ENCODE measurements around the gene TOB1. TPM values are rescaled to one million over a fixed set of nuclear protein-coding genes. Genes with fewer than 3 reads are reported as not detected.

TOB1 gene
- total and polyA plus RNA-seq, 5 donors from 2014 or later: 30.7 to 254 (median 39.2) TPM

- Histone ChIP-seq H3K27me3 (ENCODE audit: control insufficient read depth, insufficient read depth, low read length) (no peaks in the 10 kb centered on the region), H3K4me3 (ENCODE audit: low read depth, low read length) (no peak overlapping the region), H3K4me1 (ENCODE audit: control insufficient read depth, insufficient read depth, low read length, poor library complexity, severe bottlenecking) (peaks cover 70% of the 10 kb centered on the region), H3K9me3 (ENCODE audit: control insufficient read depth in 2 of 2, low read length in 2 of 2) (no peaks in the 10 kb centered on the region), H3K27ac (ENCODE audit: insufficient read depth, low read length, poor library complexity, severe bottlenecking) (peak overlapping the region; percentile 98), H3K36me3 (ENCODE audit: control insufficient read depth, insufficient read depth, low read length) (peaks cover 20% of the 10 kb centered on the region)
- peaks cover 25% of the 10 kb centered on the region for H3K36me3 Mint-ChIP-seq
- no peaks in the 10 kb centered on the region for H3K27me3 Mint-ChIP-seq
- ATAC-seq (ENCODE audit: low read depth in 2 of 2) (peak in 1 of 2 donors; percentile 2), DNase-seq (no peak)
- peak overlapping the region in 1 of 3 donors; percentile 48 for H3K27ac Mint-ChIP-seq
- H3K9me3 Mint-ChIP-seq: peaks cover 0 to 3% (median 0%) of the 10 kb centered on the region in 7 donors
- H3K4me3 Mint-ChIP-seq: peak overlapping the region; percentile 93 to 96 (median 94)
- H3K4me1 Mint-ChIP-seq: peaks cover 40 to 59% (median 46%) of the 10 kb centered on the region in 4 donors
Observed at GRCh38 chr17:50865868-50866260, 290 bp downstream of the TOB1 start.

GRCh38 chr17:50865060-50865867 lies 890 bp downstream of the TOB1 start:
- H3K4me3 ChIP-seq (ENCODE audit: low read depth, low read length): peak overlapping the region; percentile 98
- Mint-ChIP-seq H3K9me3 (peaks cover 0 to 3% (median 0%) of the 10 kb centered on the region in 7 donors), H3K4me3 (peak overlapping the region; percentile 95 to 100 (median 98)), H3K27me3 (no peaks in the 10 kb centered on the region), H3K27ac (peak overlapping the region; percentile 96 to 98 (median 97)), H3K36me3 (peaks cover 26% of the 10 kb centered on the region), H3K4me1 (peaks cover 40 to 61% (median 47%) of the 10 kb centered on the region in 4 donors)
- peaks cover 65% of the 10 kb centered on the region for H3K4me1 ChIP-seq (ENCODE audit: control insufficient read depth, insufficient read depth, low read length, poor library complexity, severe bottlenecking)
- peaks cover 20% of the 10 kb centered on the region for H3K36me3 ChIP-seq (ENCODE audit: control insufficient read depth, insufficient read depth, low read length)
- H3K9me3 ChIP-seq (ENCODE audit: control insufficient read depth in 2 of 2, low read length in 2 of 2): no peaks in the 10 kb centered on the region
- ATAC-seq (ENCODE audit: low read depth in 2 of 2): peak in 1 of 2 donors; percentile 5
- no peaks in the 10 kb centered on the region for H3K27me3 ChIP-seq (ENCODE audit: control insufficient read depth, insufficient read depth, low read length)
- DNase-seq: peak; percentile 32 to 74 (median 66)
- peak overlapping the region; percentile 98 for H3K27ac ChIP-seq (ENCODE audit: insufficient read depth, low read length, poor library complexity, severe bottlenecking)

GRCh38 chr17:50864747-50865059 lies 1.5 kb downstream of the TOB1 start:
- H3K27me3 ChIP-seq (ENCODE audit: control insufficient read depth, insufficient read depth, low read length): no peaks in the 10 kb centered on the region
- H3K27ac ChIP-seq (ENCODE audit: insufficient read depth, low read length, poor library complexity, severe bottlenecking): peak overlapping the region; percentile 98
- Mint-ChIP-seq H3K27me3 (no peaks in the 10 kb centered on the region), H3K27ac (peak overlapping the region; percentile 82 to 98 (median 96)), H3K4me1 (peaks cover 37 to 58% (median 44%) of the 10 kb centered on the region in 4 donors), H3K36me3 (peaks cover 26% of the 10 kb centered on the region), H3K9me3 (peaks cover 0 to 3% (median 0%) of the 10 kb centered on the region in 7 donors), H3K4me3 (peak overlapping the region; percentile 95 to 100 (median 98))
- H3K9me3 ChIP-seq (ENCODE audit: control insufficient read depth in 2 of 2, low read length in 2 of 2): no peaks in the 10 kb centered on the region
- ATAC-seq (ENCODE audit: low read depth in 2 of 2): no peak
- peaks cover 64% of the 10 kb centered on the region for H3K4me1 ChIP-seq (ENCODE audit: control insufficient read depth, insufficient read depth, low read length, poor library complexity, severe bottlenecking)
- H3K36me3 ChIP-seq (ENCODE audit: control insufficient read depth, insufficient read depth, low read length): peaks cover 20% of the 10 kb centered on the region
- no peak for DNase-seq
- peak overlapping the region; percentile 98 for H3K4me3 ChIP-seq (ENCODE audit: low read depth, low read length)

- Mint-ChIP-seq H3K27ac (peak overlapping the region; percentile 64 to 98 (median 96)), H3K27me3 (no peaks in the 10 kb centered on the region), H3K9me3 (peaks cover 0 to 3% (median 0%) of the 10 kb centered on the region in 7 donors), H3K4me3 (peak overlapping the region; percentile 95 to 100 (median 98)), H3K36me3 (peaks cover 26% of the 10 kb centered on the region), H3K4me1 (peaks cover 35 to 53% (median 43%) of the 10 kb centered on the region in 4 donors)
- H3K27ac ChIP-seq (ENCODE audit: insufficient read depth, low read length, poor library complexity, severe bottlenecking): no peak overlapping the region
- peak overlapping the region; percentile 98 for H3K4me3 ChIP-seq (ENCODE audit: low read depth, low read length)
- no peaks in the 10 kb centered on the region for H3K27me3 ChIP-seq (ENCODE audit: control insufficient read depth, insufficient read depth, low read length)
- no peaks in the 10 kb centered on the region for H3K9me3 ChIP-seq (ENCODE audit: control insufficient read depth in 2 of 2, low read length in 2 of 2)
- H3K36me3 ChIP-seq (ENCODE audit: control insufficient read depth, insufficient read depth, low read length): peaks cover 20% of the 10 kb centered on the region
- ATAC-seq (ENCODE audit: low read depth in 2 of 2) (no peak), DNase-seq (no peak)
- peaks cover 64% of the 10 kb centered on the region for H3K4me1 ChIP-seq (ENCODE audit: control insufficient read depth, insufficient read depth, low read length, poor library complexity, severe bottlenecking)
Observed at GRCh38 chr17:50863931-50864330, 2.2 kb downstream of the TOB1 start.

- peaks cover 59% of the 10 kb centered on the region for H3K4me1 ChIP-seq (ENCODE audit: control insufficient read depth, insufficient read depth, low read length, poor library complexity, severe bottlenecking)
- H3K36me3 Mint-ChIP-seq: peaks cover 26% of the 10 kb centered on the region
- ATAC-seq (ENCODE audit: low read depth in 2 of 2): no peak
- no peaks in the 10 kb centered on the region for H3K27me3 ChIP-seq (ENCODE audit: control insufficient read depth, insufficient read depth, low read length)
- H3K9me3 ChIP-seq (ENCODE audit: control insufficient read depth in 2 of 2, low read length in 2 of 2): no peaks in the 10 kb centered on the region
- peak overlapping the region; percentile 95 to 100 (median 98) for H3K4me3 Mint-ChIP-seq
- peak in 2 of 3 donors; percentile 19 to 65 for DNase-seq
- no peaks in the 10 kb centered on the region for H3K27me3 Mint-ChIP-seq
- H3K4me3 ChIP-seq (ENCODE audit: low read depth, low read length): peak overlapping the region; percentile 98
- H3K27ac ChIP-seq (ENCODE audit: insufficient read depth, low read length, poor library complexity, severe bottlenecking): no peak overlapping the region
- peaks cover 0 to 3% (median 0%) of the 10 kb centered on the region in 7 donors for H3K9me3 Mint-ChIP-seq
- peaks cover 29 to 47% (median 41%) of the 10 kb centered on the region in 4 donors for H3K4me1 Mint-ChIP-seq
- peak overlapping the region; percentile 9 to 98 (median 67) for H3K27ac Mint-ChIP-seq
- H3K36me3 ChIP-seq (ENCODE audit: control insufficient read depth, insufficient read depth, low read length): peaks cover 20% of the 10 kb centered on the region
Observed at GRCh38 chr17:50863221-50863843, 2.8 kb downstream of the TOB1 start.

GRCh38 chr17:50861822-50862528 lies 4.2 kb downstream of the TOB1 start:
- Mint-ChIP-seq H3K36me3 (peaks cover 26% of the 10 kb centered on the region), H3K4me1 (peaks cover 18 to 37% (median 33%) of the 10 kb centered on the region in 4 donors), H3K9me3 (peaks cover 0 to 3% (median 0%) of the 10 kb centered on the region in 7 donors), H3K27me3 (no peaks in the 10 kb centered on the region), H3K4me3 (peak overlapping the region; percentile 12 to 87 (median 65)), H3K27ac (peak overlapping the region; percentile 18 to 73 (median 60))
- peaks cover 20% of the 10 kb centered on the region for H3K36me3 ChIP-seq (ENCODE audit: control insufficient read depth, insufficient read depth, low read length)
- peak overlapping the region; percentile 39 for H3K27ac ChIP-seq (ENCODE audit: insufficient read depth, low read length, poor library complexity, severe bottlenecking)
- H3K4me3 ChIP-seq (ENCODE audit: low read depth, low read length): peak overlapping the region; percentile 98
- ATAC-seq (ENCODE audit: low read depth in 2 of 2): no peak
- no peaks in the 10 kb centered on the region for H3K27me3 ChIP-seq (ENCODE audit: control insufficient read depth, insufficient read depth, low read length)
- peaks cover 46% of the 10 kb centered on the region for H3K4me1 ChIP-seq (ENCODE audit: control insufficient read depth, insufficient read depth, low read length, poor library complexity, severe bottlenecking)
- no peak for DNase-seq
- no peaks in the 10 kb centered on the region for H3K9me3 ChIP-seq (ENCODE audit: control insufficient read depth in 2 of 2, low read length in 2 of 2)

GRCh38 chr17:50861334-50861676 lies 4.8 kb downstream of the TOB1 start:
- peaks cover 20% of the 10 kb centered on the region for H3K36me3 ChIP-seq (ENCODE audit: control insufficient read depth, insufficient read depth, low read length)
- ATAC-seq (ENCODE audit: low read depth in 2 of 2): no peak
- H3K4me3 Mint-ChIP-seq: peak overlapping the region in 2 of 4 donors; percentile 26 to 69
- no peaks in the 10 kb centered on the region for H3K27me3 Mint-ChIP-seq
- H3K4me1 Mint-ChIP-seq: peaks cover 18 to 37% (median 33%) of the 10 kb centered on the region in 4 donors
- peaks cover 0 to 3% (median 0%) of the 10 kb centered on the region in 7 donors for H3K9me3 Mint-ChIP-seq
- H3K27me3 ChIP-seq (ENCODE audit: control insufficient read depth, insufficient read depth, low read length): no peaks in the 10 kb centered on the region
- H3K4me1 ChIP-seq (ENCODE audit: control insufficient read depth, insufficient read depth, low read length, poor library complexity, severe bottlenecking): peaks cover 40% of the 10 kb centered on the region
- no peaks in the 10 kb centered on the region for H3K9me3 ChIP-seq (ENCODE audit: control insufficient read depth in 2 of 2, low read length in 2 of 2)
- peaks cover 26% of the 10 kb centered on the region for H3K36me3 Mint-ChIP-seq
- peak overlapping the region; percentile 37 for H3K27ac ChIP-seq (ENCODE audit: insufficient read depth, low read length, poor library complexity, severe bottlenecking)
- no peak overlapping the region for H3K4me3 ChIP-seq (ENCODE audit: low read depth, low read length)
- H3K27ac Mint-ChIP-seq: peak overlapping the region; percentile 6 to 18 (median 17)
- no peak for DNase-seq

Data from CD4-positive, CD25-positive, alpha-beta regulatory T cell (primary cell).